ENCODE data around the gene SLC37A3.

DNA sequence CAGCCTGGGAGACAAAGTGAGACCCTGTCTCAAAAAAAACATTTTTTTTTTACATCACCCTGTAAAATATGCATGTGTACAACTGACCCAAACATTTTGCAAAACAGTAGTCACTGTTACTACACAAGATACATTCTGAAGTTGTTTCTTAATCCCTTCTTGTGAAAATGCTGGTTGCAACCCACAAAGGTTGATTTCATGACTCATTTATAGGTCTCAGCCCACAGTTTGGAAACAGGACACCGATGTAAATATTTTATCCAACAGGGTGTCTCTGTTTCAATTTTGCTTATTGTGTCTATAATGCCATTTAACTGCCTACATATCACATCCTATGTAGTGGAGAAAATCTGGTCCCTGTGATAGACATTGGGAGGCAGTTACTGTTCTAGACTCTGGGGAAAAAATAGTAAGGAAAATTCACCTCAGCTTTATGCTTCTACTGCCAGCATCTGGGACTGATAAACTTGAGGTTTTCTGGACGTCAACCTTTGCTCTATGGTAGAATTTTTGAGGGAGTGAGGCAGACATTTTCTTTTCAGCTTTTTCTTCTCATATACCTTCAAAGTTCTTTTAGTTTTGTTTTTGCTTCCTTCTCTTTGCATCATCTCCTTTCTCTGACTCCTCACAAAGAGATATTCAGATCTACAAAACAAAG, 4.0 kb upstream of the SLC37A3 start:
- TF ChIP-seq POLR2A (IDR thresholded peaks at IDR 0.05; ENCODE audit: low read length): no peak
- TF ChIP-seq GATA1 (IDR thresholded peaks at IDR 0.05; ENCODE audit: low read depth, low read length): no peak
